Measurements from ENCODE around the gene SPATS2L.

- TF ChIP-seq, protein P1, sequence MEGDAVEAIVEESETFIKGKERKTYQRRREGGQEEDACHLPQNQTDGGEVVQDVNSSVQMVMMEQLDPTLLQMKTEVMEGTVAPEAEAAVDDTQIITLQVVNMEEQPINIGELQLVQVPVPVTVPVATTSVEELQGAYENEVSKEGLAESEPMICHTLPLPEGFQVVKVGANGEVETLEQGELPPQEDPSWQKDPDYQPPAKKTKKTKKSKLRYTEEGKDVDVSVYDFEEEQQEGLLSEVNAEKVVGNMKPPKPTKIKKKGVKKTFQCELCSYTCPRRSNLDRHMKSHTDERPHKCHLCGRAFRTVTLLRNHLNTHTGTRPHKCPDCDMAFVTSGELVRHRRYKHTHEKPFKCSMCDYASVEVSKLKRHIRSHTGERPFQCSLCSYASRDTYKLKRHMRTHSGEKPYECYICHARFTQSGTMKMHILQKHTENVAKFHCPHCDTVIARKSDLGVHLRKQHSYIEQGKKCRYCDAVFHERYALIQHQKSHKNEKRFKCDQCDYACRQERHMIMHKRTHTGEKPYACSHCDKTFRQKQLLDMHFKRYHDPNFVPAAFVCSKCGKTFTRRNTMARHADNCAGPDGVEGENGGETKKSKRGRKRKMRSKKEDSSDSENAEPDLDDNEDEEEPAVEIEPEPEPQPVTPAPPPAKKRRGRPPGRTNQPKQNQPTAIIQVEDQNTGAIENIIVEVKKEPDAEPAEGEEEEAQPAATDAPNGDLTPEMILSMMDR (IDR thresholded peaks at IDR 0.05) = no peak
- no peak for TF ChIP-seq POLR2A (IDR thresholded peaks at IDR 0.05)
Measured at GRCh38 chr2:200454927-200455801, 148.7 kb downstream of the SPATS2L start.

All from lower leg skin (tissue), 3 donors.